GM18498 (cell line): ENCODE measurements around the gene P2RX7.

Source experiments
- ATAC-seq: cut with Tn5 transposase; IDR thresholded peaks from one replicate; pipeline ENCODE4 v1.9.1; 2021; ENCODE audit warnings: mild to moderate bottlenecking, moderate library complexity; ENCODE audit not compliant: unreplicated experiment

The P2RX7 gene

GRCh38 chr12:121110211-121110940 lies 22.3 kb upstream of the P2RX7 start:
- ATAC-seq: no peak

GRCh38 chr12:121111684-121112083 lies 21.0 kb upstream of the P2RX7 start:
- ATAC-seq: no peak

GRCh38 chr12:121112496-121112895 lies 20.2 kb upstream of the P2RX7 start:
- no peak for ATAC-seq

GRCh38 chr12:121113057-121113456 lies 19.6 kb upstream of the P2RX7 start:
- no peak for ATAC-seq

GRCh38 chr12:121114019-121114639 lies 18.5 kb upstream of the P2RX7 start:
- ATAC-seq: no peak

GRCh38 chr12:121114806-121115205 lies 17.9 kb upstream of the P2RX7 start:
- no peak for ATAC-seq

GRCh38 chr12:121115530-121115929 lies 17.1 kb upstream of the P2RX7 start:
- no peak for ATAC-seq

- no peak for ATAC-seq
These were observed 16.1 kb upstream of the P2RX7 start for GRCh38 chr12:121116318-121117225.

- ATAC-seq: no peak
These were observed 15.4 kb upstream of the P2RX7 start for GRCh38 chr12:121117226-121117777.

GRCh38 chr12:121120323-121120722 lies 12.4 kb upstream of the P2RX7 start:
- no peak for ATAC-seq

- no peak for ATAC-seq
These were observed 11.5 kb upstream of the P2RX7 start for GRCh38 chr12:121120989-121121755.

GRCh38 chr12:121121805-121122204 lies 10.9 kb upstream of the P2RX7 start:
- no peak for ATAC-seq

- ATAC-seq: no peak
These were observed 9.2 kb upstream of the P2RX7 start for GRCh38 chr12:121123488-121123887.

- no peak for ATAC-seq
These were observed 8.1 kb upstream of the P2RX7 start for GRCh38 chr12:121124402-121125109.

- no peak for ATAC-seq
These were observed 5.2 kb upstream of the P2RX7 start for GRCh38 chr12:121127501-121127900.

GRCh38 chr12:121128908-121129810 lies 3.5 kb upstream of the P2RX7 start:
- ATAC-seq: peak; percentile 83

- ATAC-seq: no peak
These were observed 2.9 kb upstream of the P2RX7 start for GRCh38 chr12:121129811-121130147.

- ATAC-seq: no peak
These were observed 1.8 kb upstream of the P2RX7 start for GRCh38 chr12:121130866-121131373.

GRCh38 chr12:121131941-121132341 lies 735 bp upstream of the P2RX7 start:
- no peak for ATAC-seq
